ENCODE results near the gene CYB5R2. TPM values are rescaled to one million over a fixed set of nuclear protein-coding genes. Genes with fewer than 3 reads are reported as not detected.

Gene CYB5R2
- total RNA-seq, 1 experiment from 2014 or later, result 4.5 TPM

DNA sequence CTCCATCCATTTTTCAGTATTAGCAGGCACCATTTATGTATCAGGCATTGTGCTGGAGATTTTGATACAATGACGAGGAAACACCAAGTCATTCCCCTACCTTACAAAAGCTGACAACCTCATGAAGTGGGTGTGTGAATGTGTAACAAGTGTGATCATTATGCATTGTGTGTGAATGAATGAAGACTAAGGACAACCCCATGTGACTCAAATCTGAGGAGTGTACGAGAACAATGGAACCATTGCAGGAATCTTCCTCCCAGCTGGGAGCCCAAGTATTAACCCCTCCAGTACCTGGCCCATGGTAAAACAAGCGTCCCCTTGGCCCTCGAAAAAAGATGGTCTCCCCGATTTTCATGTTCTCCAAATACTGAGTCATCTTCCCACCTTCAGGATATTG, 4.4 kb downstream of the CYB5R2 start:
- Mint-ChIP-seq H3K4me1 (ENCODE audit: low read depth, unreplicated experiment) (peaks cover 3% of the 10 kb centered on the region), H3K36me3 (ENCODE audit: insufficient read depth, unreplicated experiment) (peaks cover 70% of the 10 kb centered on the region), H3K9me3 (ENCODE audit: unreplicated experiment) (no peaks in the 10 kb centered on the region), H3K4me3 (ENCODE audit: unreplicated experiment) (no peak overlapping the region), H3K27me3 (ENCODE audit: insufficient read depth, unreplicated experiment) (no peaks in the 10 kb centered on the region), H3K27ac (ENCODE audit: unreplicated experiment) (no peak overlapping the region)
- intact Hi-C loops (cut with micrococcal nuclease; ENCODE audit: unreplicated experiment), result loop anchor here (5.0 kb wide), 1 partner anchor 227 kb away; no protein-coding TSS in a partner anchor
- H3K9me3 ChIP-seq, result no peaks in the 10 kb centered on the region
- H3K36me3 ChIP-seq (ENCODE audit: control insufficient read depth, insufficient read depth, low read length), result peaks cover 4% of the 10 kb centered on the region
- no peak for DNase-seq
- TF ChIP-seq, protein P1, sequence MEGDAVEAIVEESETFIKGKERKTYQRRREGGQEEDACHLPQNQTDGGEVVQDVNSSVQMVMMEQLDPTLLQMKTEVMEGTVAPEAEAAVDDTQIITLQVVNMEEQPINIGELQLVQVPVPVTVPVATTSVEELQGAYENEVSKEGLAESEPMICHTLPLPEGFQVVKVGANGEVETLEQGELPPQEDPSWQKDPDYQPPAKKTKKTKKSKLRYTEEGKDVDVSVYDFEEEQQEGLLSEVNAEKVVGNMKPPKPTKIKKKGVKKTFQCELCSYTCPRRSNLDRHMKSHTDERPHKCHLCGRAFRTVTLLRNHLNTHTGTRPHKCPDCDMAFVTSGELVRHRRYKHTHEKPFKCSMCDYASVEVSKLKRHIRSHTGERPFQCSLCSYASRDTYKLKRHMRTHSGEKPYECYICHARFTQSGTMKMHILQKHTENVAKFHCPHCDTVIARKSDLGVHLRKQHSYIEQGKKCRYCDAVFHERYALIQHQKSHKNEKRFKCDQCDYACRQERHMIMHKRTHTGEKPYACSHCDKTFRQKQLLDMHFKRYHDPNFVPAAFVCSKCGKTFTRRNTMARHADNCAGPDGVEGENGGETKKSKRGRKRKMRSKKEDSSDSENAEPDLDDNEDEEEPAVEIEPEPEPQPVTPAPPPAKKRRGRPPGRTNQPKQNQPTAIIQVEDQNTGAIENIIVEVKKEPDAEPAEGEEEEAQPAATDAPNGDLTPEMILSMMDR (IDR thresholded peaks at IDR 0.05; ENCODE audit: insufficient read depth in 1 of 2, low read depth in 1 of 2, low read length in 1 of 2, severe bottlenecking in 1 of 2, unreplicated experiment in 1 of 2), result no peak
- no TSS peak for BruUV-seq (replicated peaks)
- peaks cover 6% of the 10 kb centered on the region for H3K4me1 ChIP-seq
- ChIA-PET CTCF (interaction anchor here (0.9 kb wide), 1 partner anchor 98 kb away, joined by 3 read pairs; no protein-coding TSS in a partner anchor), POLR2A (no interaction called here)
- H3K4me3 ChIP-seq (ENCODE audit: low read depth, low read length), result no peak overlapping the region
- H3K27me3 ChIP-seq (replicated peaks; ENCODE audit: control insufficient read depth, insufficient read depth, low read length), result no peaks in the 10 kb centered on the region

GRCh38 chr11:7668464-7668863, 4.8 kb downstream of the CYB5R2 start:
- H3K27me3 ChIP-seq (replicated peaks; ENCODE audit: control insufficient read depth, insufficient read depth, low read length), result no peaks in the 10 kb centered on the region
- no peaks in the 10 kb centered on the region for H3K9me3 ChIP-seq
- ChIA-PET POLR2A (no interaction called here), CTCF (no interaction called here)
- DNase-seq, result no peak
- peaks cover 6% of the 10 kb centered on the region for H3K4me1 ChIP-seq
- no peak overlapping the region for H3K4me3 ChIP-seq (ENCODE audit: low read depth, low read length)
- no peak overlapping the region for H3K27ac Mint-ChIP-seq (ENCODE audit: unreplicated experiment)
- H3K36me3 Mint-ChIP-seq (ENCODE audit: insufficient read depth, unreplicated experiment), result peaks cover 73% of the 10 kb centered on the region
- H3K9me3 Mint-ChIP-seq (ENCODE audit: unreplicated experiment), result no peaks in the 10 kb centered on the region
- H3K4me3 Mint-ChIP-seq (ENCODE audit: unreplicated experiment), result no peak overlapping the region
- peaks cover 4% of the 10 kb centered on the region for H3K36me3 ChIP-seq (ENCODE audit: control insufficient read depth, insufficient read depth, low read length)
- TF ChIP-seq, protein P1 (IDR thresholded peaks at IDR 0.05; ENCODE audit: insufficient read depth in 1 of 2, low read depth in 1 of 2, low read length in 1 of 2, severe bottlenecking in 1 of 2, unreplicated experiment in 1 of 2), result no peak
- BruUV-seq (replicated peaks), result no TSS peak
- intact Hi-C loops (cut with micrococcal nuclease; ENCODE audit: unreplicated experiment), result loop anchor here (5.0 kb wide), 1 partner anchor 226 kb away; no protein-coding TSS in a partner anchor
- H3K4me1 Mint-ChIP-seq (ENCODE audit: low read depth, unreplicated experiment), result peaks cover 6% of the 10 kb centered on the region
- no peaks in the 10 kb centered on the region for H3K27me3 Mint-ChIP-seq (ENCODE audit: insufficient read depth, unreplicated experiment)

DNA sequence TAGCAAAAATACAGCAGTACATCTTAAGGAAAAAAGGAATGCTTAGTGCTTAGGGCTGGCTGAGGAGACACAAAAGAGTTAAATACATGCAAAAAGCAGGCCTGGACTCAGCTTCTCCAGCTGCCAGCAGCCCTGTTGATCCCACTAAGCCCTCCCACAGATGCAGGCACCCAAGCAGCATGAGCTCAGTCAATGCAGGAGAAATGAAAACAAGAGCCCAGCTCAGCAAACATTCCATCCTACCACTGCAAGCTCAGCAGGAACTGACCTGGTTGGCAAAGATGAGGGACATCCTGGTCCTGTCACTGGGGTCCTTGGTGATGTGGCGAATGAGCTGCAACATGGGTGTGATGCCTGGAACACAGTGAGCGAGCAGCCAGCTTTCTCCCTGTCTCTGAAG, 5.8 kb downstream of the CYB5R2 start:
- Mint-ChIP-seq H3K9me3 (ENCODE audit: unreplicated experiment) (no peaks in the 10 kb centered on the region), H3K27me3 (ENCODE audit: insufficient read depth, unreplicated experiment) (no peaks in the 10 kb centered on the region), H3K36me3 (ENCODE audit: insufficient read depth, unreplicated experiment) (peaks cover 70% of the 10 kb centered on the region), H3K4me1 (ENCODE audit: low read depth, unreplicated experiment) (peaks cover 12% of the 10 kb centered on the region), H3K27ac (ENCODE audit: unreplicated experiment) (no peak overlapping the region), H3K4me3 (ENCODE audit: unreplicated experiment) (no peak overlapping the region)
- no peaks in the 10 kb centered on the region for H3K9me3 ChIP-seq
- CTCF ChIA-PET, result interaction anchor here (0.6 to 1.1 kb wide), 2 partner anchors 96 to 299 kb away, joined by 3 to 5 read pairs; no protein-coding TSS in a partner anchor
- no peaks in the 10 kb centered on the region for H3K4me1 ChIP-seq
- POLR2A ChIA-PET, result no interaction called here
- intact Hi-C loops (cut with micrococcal nuclease; ENCODE audit: unreplicated experiment), result loop anchor here (5.0 kb wide), 1 partner anchor 225 kb away; no protein-coding TSS in a partner anchor
- TF ChIP-seq, protein P1 (IDR thresholded peaks at IDR 0.05; ENCODE audit: insufficient read depth in 1 of 2, low read depth in 1 of 2, low read length in 1 of 2, severe bottlenecking in 1 of 2, unreplicated experiment in 1 of 2), result no peak
- DNase-seq, result no peak
- no peak overlapping the region for H3K4me3 ChIP-seq (ENCODE audit: low read depth, low read length)
- H3K27me3 ChIP-seq (replicated peaks; ENCODE audit: control insufficient read depth, insufficient read depth, low read length), result no peaks in the 10 kb centered on the region
- H3K36me3 ChIP-seq (ENCODE audit: control insufficient read depth, insufficient read depth, low read length), result peaks cover 4% of the 10 kb centered on the region
- no TSS peak for BruUV-seq (replicated peaks)

All from Caco-2 (cell line).